Naive B cell (primary cell): ENCODE measurements around the gene RASL10A. TPM values are rescaled to one million over a fixed set of nuclear protein-coding genes. Genes with fewer than 3 reads are reported as not detected.
"Not testable (repeated sequence)": the region's sequence is repeated elsewhere in the genome, so short reads cannot be mapped to it uniquely, and the experiment has no call there.

Source experiments
- ATAC-seq, 2 donors: fragments of 150-1000 bp; cut with Tn5 transposase; 2 replicates each; pipeline ENCODE4 v1.10.0; 2021; ENCODE audit warnings: low read depth in 2 of 2, mild to moderate bottlenecking in 2 of 2, moderate library complexity in 2 of 2
- DNase-seq: peaks from one replicate; pipeline ENCODE4 v3.0.0; 2022
- H3K27ac Mint-ChIP-seq, 6 donors: one replicate each; pipeline ENCODE4 v1.8.0; 2020 to 2022; ENCODE audit warnings: mild to moderate bottlenecking in 6 of 6, mixed read lengths in 6 of 6, moderate library complexity in 5 of 6, inconsistent platforms in 2 of 6
- H3K27me3 Mint-ChIP-seq, 3 donors: one replicate each; pipeline ENCODE4 v1.8.0; 2021 to 2022; ENCODE audit warnings: mixed read lengths in 3 of 3, mild to moderate bottlenecking in 1 of 3
- H3K36me3 Mint-ChIP-seq, 2 donors: one replicate each; pipeline ENCODE4 v1.8.0; 2020 to 2022; ENCODE audit warnings: mixed read lengths in 2 of 2, inconsistent platforms in 1 of 2, mild to moderate bottlenecking in 1 of 2
- H3K4me1 Mint-ChIP-seq, 3 donors: one replicate each; pipeline ENCODE4 v1.8.0; 2020 to 2022; ENCODE audit warnings: mixed read lengths in 3 of 3, inconsistent platforms in 1 of 3, mild to moderate bottlenecking in 1 of 3, moderate library complexity in 1 of 3
- H3K4me3 Mint-ChIP-seq, 8 donors: one replicate each; pipeline ENCODE4 v1.8.0; 2020 to 2022; ENCODE audit warnings: mild to moderate bottlenecking in 8 of 8, mixed read lengths in 8 of 8, moderate library complexity in 8 of 8, inconsistent platforms in 2 of 8
- H3K9me3 Mint-ChIP-seq, 7 donors: one replicate each; pipeline ENCODE4 v1.8.0; 2020 to 2022; ENCODE audit warnings: mixed read lengths in 7 of 7, mild to moderate bottlenecking in 5 of 7, inconsistent platforms in 2 of 7, moderate library complexity in 1 of 7
- polyA plus RNA-seq, 6 donors: library from polyadenylated mRNA; unstranded; fragments of 300-500 nt; fragmentation: Illumina TruSeq; gene quantifications; one replicate each; pipeline ENCODE4 v1.2.3, GENCODE V29; 2021; ENCODE audit warnings: low read depth in 6 of 6

RASL10A gene
- polyA plus RNA-seq: not detected

GRCh38 chr22:29315286-29316140 is at the start of gene RASL10A:
TSS of gene RASL10A (minus strand) at chr22:29315697. CDS start at chr22:29315246, 451 bp downstream.
- Mint-ChIP-seq H3K27ac (peak within 1 kb of the TSS in 3 of 6 donors; percentile 36 to 89 (median 38)), H3K4me3 (peak within 1 kb of the TSS; percentile 34 to 88 (median 75)), H3K27me3 (peaks cover 20 to 48% (median 41%) of the 10 kb centered on the region in 3 donors), H3K4me1 (peaks cover 17 to 22% (median 21%) of the 10 kb centered on the region in 3 donors), H3K36me3 (peaks cover 0 to 16% of the 10 kb centered on the region in 2 donors), H3K9me3 (peaks cover 0 to 2% (median 0%) of the 10 kb centered on the region in 7 donors)
- DNase-seq (no peak), ATAC-seq (peak in 1 of 2 donors; percentile 18)

GRCh38 chr22:29359469-29359868 is 44.0 kb upstream of the RASL10A start:
- H3K4me3 Mint-ChIP-seq: no peak overlapping the region
- H3K27ac Mint-ChIP-seq: peak overlapping the region in 3 of 6 donors; percentile 68 to 84 (median 81)
- DNase-seq (no peak), ATAC-seq (no peak)
- peaks cover 18 to 41% (median 20%) of the 10 kb centered on the region in 3 donors for H3K4me1 Mint-ChIP-seq
- no peaks in the 10 kb centered on the region for H3K27me3 Mint-ChIP-seq
- H3K36me3 Mint-ChIP-seq: peaks cover 10 to 11% of the 10 kb centered on the region in 2 donors
- H3K9me3 Mint-ChIP-seq: no peaks in the 10 kb centered on the region

- Mint-ChIP-seq H3K4me1 (peaks cover 11 to 22% (median 14%) of the 10 kb centered on the region in 3 donors), H3K27ac (peak overlapping the region in 1 of 6 donors; percentile 65), H3K36me3 (peaks cover 10 to 12% of the 10 kb centered on the region in 2 donors)
- DNase-seq, ATAC-seq, H3K27me3 Mint-ChIP-seq, H3K4me3 Mint-ChIP-seq, H3K9me3 Mint-ChIP-seq: not testable (repeated sequence)
These were observed 41.8 kb upstream of the RASL10A start for GRCh38 chr22:29357193-29357890.

GRCh38 chr22:29353860-29354259 is 38.4 kb upstream of the RASL10A start:
- H3K36me3 Mint-ChIP-seq: peaks cover 13 to 24% of the 10 kb centered on the region in 2 donors
- peak overlapping the region in 2 of 6 donors; percentile 34 to 83 for H3K27ac Mint-ChIP-seq
- H3K4me3 Mint-ChIP-seq: no peak overlapping the region
- ATAC-seq (no peak), DNase-seq (no peak)
- peaks cover 4 to 8% (median 6%) of the 10 kb centered on the region in 3 donors for H3K4me1 Mint-ChIP-seq
- no peaks in the 10 kb centered on the region for H3K27me3 Mint-ChIP-seq
- H3K9me3 Mint-ChIP-seq: no peaks in the 10 kb centered on the region

GRCh38 chr22:29353286-29353685 is 37.8 kb upstream of the RASL10A start:
- Mint-ChIP-seq H3K9me3 (no peaks in the 10 kb centered on the region), H3K4me1 (peaks cover 4 to 8% (median 6%) of the 10 kb centered on the region in 3 donors), H3K4me3 (no peak overlapping the region), H3K27me3 (no peaks in the 10 kb centered on the region), H3K36me3 (peaks cover 18 to 25% of the 10 kb centered on the region in 2 donors), H3K27ac (no peak overlapping the region)
- ATAC-seq: no peak
- DNase-seq: no peak

- H3K36me3 Mint-ChIP-seq: peaks cover 19 to 28% of the 10 kb centered on the region in 2 donors
- ATAC-seq (no peak), DNase-seq (no peak)
- H3K27ac Mint-ChIP-seq: no peak overlapping the region
- H3K4me1 Mint-ChIP-seq: peaks cover 4 to 7% (median 6%) of the 10 kb centered on the region in 3 donors
- no peaks in the 10 kb centered on the region for H3K27me3 Mint-ChIP-seq
- H3K9me3 Mint-ChIP-seq: no peaks in the 10 kb centered on the region
- H3K4me3 Mint-ChIP-seq: no peak overlapping the region
These were observed 37.3 kb upstream of the RASL10A start for GRCh38 chr22:29352778-29353177.

GRCh38 chr22:29351891-29352290 is 36.4 kb upstream of the RASL10A start:
- ATAC-seq: no peak
- H3K4me1 Mint-ChIP-seq: peaks cover 4 to 10% (median 6%) of the 10 kb centered on the region in 3 donors

GRCh38 chr22:29351042-29351441 is 35.5 kb upstream of the RASL10A start:
- no peak for DNase-seq
- Mint-ChIP-seq H3K9me3 (no peaks in the 10 kb centered on the region), H3K27me3 (no peaks in the 10 kb centered on the region), H3K27ac (peak overlapping the region in 2 of 6 donors; percentile 54 to 59), H3K4me3 (no peak overlapping the region), H3K4me1 (peaks cover 4 to 10% (median 6%) of the 10 kb centered on the region in 3 donors), H3K36me3 (peaks cover 26 to 38% of the 10 kb centered on the region in 2 donors)
- ATAC-seq: no peak

More at GRCh38 chr22:29351891-29352290, 36.4 kb upstream of the RASL10A start:
- Mint-ChIP-seq H3K27ac (peak overlapping the region in 1 of 6 donors; percentile 24), H3K36me3 (peaks cover 26 to 37% of the 10 kb centered on the region in 2 donors), H3K9me3 (no peaks in the 10 kb centered on the region), H3K27me3 (no peaks in the 10 kb centered on the region), H3K4me3 (no peak overlapping the region)
- no peak for DNase-seq

GRCh38 chr22:29348956-29349355 is 33.5 kb upstream of the RASL10A start:
- H3K4me3 Mint-ChIP-seq: no peak overlapping the region
- H3K27me3 Mint-ChIP-seq: no peaks in the 10 kb centered on the region
- ATAC-seq: no peak
- peaks cover 26 to 31% of the 10 kb centered on the region in 2 donors for H3K36me3 Mint-ChIP-seq
- peak overlapping the region in 5 of 6 donors; percentile 23 to 67 (median 37) for H3K27ac Mint-ChIP-seq
- no peaks in the 10 kb centered on the region for H3K9me3 Mint-ChIP-seq
- no peak for DNase-seq
- peaks cover 0 to 10% (median 4%) of the 10 kb centered on the region in 3 donors for H3K4me1 Mint-ChIP-seq

- Mint-ChIP-seq H3K27ac (no peak overlapping the region), H3K27me3 (no peaks in the 10 kb centered on the region), H3K9me3 (no peaks in the 10 kb centered on the region), H3K4me1 (peaks cover 0 to 11% (median 4%) of the 10 kb centered on the region in 3 donors), H3K36me3 (peaks cover 26 to 33% of the 10 kb centered on the region in 2 donors), H3K4me3 (no peak overlapping the region)
- no peak for DNase-seq
- no peak for ATAC-seq
These were observed 32.5 kb upstream of the RASL10A start for GRCh38 chr22:29348041-29348440.

GRCh38 chr22:29346659-29347058 is 31.2 kb upstream of the RASL10A start:
- Mint-ChIP-seq H3K4me3 (no peak overlapping the region), H3K27me3 (no peaks in the 10 kb centered on the region), H3K27ac (peak overlapping the region in 2 of 6 donors; percentile 49 to 85), H3K9me3 (no peaks in the 10 kb centered on the region), H3K36me3 (peaks cover 24 to 36% of the 10 kb centered on the region in 2 donors), H3K4me1 (peaks cover 0 to 14% (median 4%) of the 10 kb centered on the region in 3 donors)
- DNase-seq (no peak), ATAC-seq (no peak)

GRCh38 chr22:29345932-29346331 is 30.4 kb upstream of the RASL10A start:
- Mint-ChIP-seq H3K36me3 (peaks cover 21 to 29% of the 10 kb centered on the region in 2 donors), H3K9me3 (no peaks in the 10 kb centered on the region), H3K4me1 (peaks cover 0 to 14% (median 0%) of the 10 kb centered on the region in 3 donors), H3K27me3 (no peaks in the 10 kb centered on the region), H3K27ac (peak overlapping the region in 1 of 6 donors; percentile 59), H3K4me3 (no peak overlapping the region)
- ATAC-seq (no peak), DNase-seq (no peak)

GRCh38 chr22:29344889-29345288 is 29.4 kb upstream of the RASL10A start:
- DNase-seq, H3K4me3 Mint-ChIP-seq, ATAC-seq, H3K27me3 Mint-ChIP-seq, H3K9me3 Mint-ChIP-seq: not testable (repeated sequence)
- Mint-ChIP-seq H3K27ac (peak overlapping the region in 1 of 6 donors; percentile 10), H3K4me1 (peaks cover 0 to 14% (median 0%) of the 10 kb centered on the region in 3 donors), H3K36me3 (peaks cover 21 to 26% of the 10 kb centered on the region in 2 donors)
